ENCODE measurements around the gene ARID4B. TPM values are rescaled to one million over a fixed set of nuclear protein-coding genes. Genes with fewer than 3 reads are reported as not detected.

The ARID4B gene
- total and polyA plus RNA-seq, 2 of the 13 experiments (the other 11 are each of a cell fraction or from before 2014, with no cell fraction given) = 9.7 to 24.6 TPM

DNA sequence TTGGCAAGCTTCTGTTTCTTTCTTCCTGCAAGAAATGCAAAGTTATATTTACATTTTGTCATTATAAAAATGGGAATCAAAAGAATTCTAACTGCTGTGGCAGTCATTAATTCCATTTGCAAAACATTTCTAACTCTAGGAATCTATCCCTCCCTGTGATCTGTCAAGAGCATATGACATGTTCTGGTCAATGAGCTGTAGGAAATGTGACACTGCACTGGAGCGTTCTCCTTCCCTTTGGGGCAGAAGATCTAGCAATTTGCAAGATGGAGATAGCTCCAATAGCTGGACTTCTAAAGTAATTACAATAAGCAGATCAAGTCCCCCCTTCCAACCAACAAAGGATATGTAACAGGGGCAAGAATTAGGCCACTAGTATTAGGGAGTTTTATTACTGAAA lies 205.6 kb downstream of the ARID4B start (continued):
- TF ChIP-seq SNRNP70 (IDR thresholded peaks at IDR 0.05; ENCODE audit: low read depth, low read length) = no peak
- no peak for TF ChIP-seq THAP11 (CRISPR knock-in tag; IDR thresholded peaks at IDR 0.05)
- TF ChIP-seq, protein P1, sequence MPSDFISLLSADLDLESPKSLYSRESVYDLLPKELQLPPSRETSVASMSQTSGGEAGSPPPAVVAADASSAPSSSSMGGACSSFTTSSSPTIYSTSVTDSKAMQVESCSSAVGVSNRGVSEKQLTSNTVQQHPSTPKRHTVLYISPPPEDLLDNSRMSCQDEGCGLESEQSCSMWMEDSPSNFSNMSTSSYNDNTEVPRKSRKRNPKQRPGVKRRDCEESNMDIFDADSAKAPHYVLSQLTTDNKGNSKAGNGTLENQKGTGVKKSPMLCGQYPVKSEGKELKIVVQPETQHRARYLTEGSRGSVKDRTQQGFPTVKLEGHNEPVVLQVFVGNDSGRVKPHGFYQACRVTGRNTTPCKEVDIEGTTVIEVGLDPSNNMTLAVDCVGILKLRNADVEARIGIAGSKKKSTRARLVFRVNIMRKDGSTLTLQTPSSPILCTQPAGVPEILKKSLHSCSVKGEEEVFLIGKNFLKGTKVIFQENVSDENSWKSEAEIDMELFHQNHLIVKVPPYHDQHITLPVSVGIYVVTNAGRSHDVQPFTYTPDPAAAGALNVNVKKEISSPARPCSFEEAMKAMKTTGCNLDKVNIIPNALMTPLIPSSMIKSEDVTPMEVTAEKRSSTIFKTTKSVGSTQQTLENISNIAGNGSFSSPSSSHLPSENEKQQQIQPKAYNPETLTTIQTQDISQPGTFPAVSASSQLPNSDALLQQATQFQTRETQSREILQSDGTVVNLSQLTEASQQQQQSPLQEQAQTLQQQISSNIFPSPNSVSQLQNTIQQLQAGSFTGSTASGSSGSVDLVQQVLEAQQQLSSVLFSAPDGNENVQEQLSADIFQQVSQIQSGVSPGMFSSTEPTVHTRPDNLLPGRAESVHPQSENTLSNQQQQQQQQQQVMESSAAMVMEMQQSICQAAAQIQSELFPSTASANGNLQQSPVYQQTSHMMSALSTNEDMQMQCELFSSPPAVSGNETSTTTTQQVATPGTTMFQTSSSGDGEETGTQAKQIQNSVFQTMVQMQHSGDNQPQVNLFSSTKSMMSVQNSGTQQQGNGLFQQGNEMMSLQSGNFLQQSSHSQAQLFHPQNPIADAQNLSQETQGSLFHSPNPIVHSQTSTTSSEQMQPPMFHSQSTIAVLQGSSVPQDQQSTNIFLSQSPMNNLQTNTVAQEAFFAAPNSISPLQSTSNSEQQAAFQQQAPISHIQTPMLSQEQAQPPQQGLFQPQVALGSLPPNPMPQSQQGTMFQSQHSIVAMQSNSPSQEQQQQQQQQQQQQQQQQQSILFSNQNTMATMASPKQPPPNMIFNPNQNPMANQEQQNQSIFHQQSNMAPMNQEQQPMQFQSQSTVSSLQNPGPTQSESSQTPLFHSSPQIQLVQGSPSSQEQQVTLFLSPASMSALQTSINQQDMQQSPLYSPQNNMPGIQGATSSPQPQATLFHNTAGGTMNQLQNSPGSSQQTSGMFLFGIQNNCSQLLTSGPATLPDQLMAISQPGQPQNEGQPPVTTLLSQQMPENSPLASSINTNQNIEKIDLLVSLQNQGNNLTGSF (CRISPR knock-in tag; IDR thresholded peaks at IDR 0.05) = no peak
- TF ChIP-seq ZSCAN12 (CRISPR knock-in tag; IDR thresholded peaks at IDR 0.05) = no peak

Small RNA genes within 50 kb of the gene (microRNA-seq; reads per million reads assigned to microRNA genes)
- 1.5 reads per million for gene MIR4753

Small RNA genes within 50 kb of the gene (small RNA-seq; reads per million reads assigned to genes)
- gene AL391994.1 (ENCODE audit: insufficient read depth in 2 of 3, insufficient read length in 3 of 3, low read depth in 2 of 3, low replicate concordance in 1 of 3) (0 reads per million in 3 experiments), gene MIR4753 (ENCODE audit: insufficient read depth in 2 of 3, insufficient read length in 3 of 3, low read depth in 2 of 3, low replicate concordance in 1 of 3) (0.20 to 4.2 (median 0.97) reads per million in 3 experiments), gene SNORA14B (ENCODE audit: insufficient read depth in 2 of 3, insufficient read length in 3 of 3, low read depth in 2 of 3, low replicate concordance in 1 of 3) (3.7 to 123 (median 8.1) reads per million in 3 experiments)

Other genes with a start within 250 kb of the ARID4B start
- 138 and 153 TPM in 2 replicates for gene TOMM20, start 199.3 kb downstream of the ARID4B start, total RNA-seq (2016; rRNA removed; fragmentation: Illumina TruSeq; extraction: Trizol)
- 298 and 376 TPM in 2 replicates for gene TOMM20, start 199.3 kb downstream of the ARID4B start, polyA plus RNA-seq (2011; rRNA removed)
- gene RBM34, start 166.9 kb downstream of the ARID4B start, total RNA-seq (2016; rRNA removed; fragmentation: Illumina TruSeq; extraction: Trizol) = 73.0 and 105 TPM in 2 replicates
- gene RBM34, start 166.9 kb downstream of the ARID4B start, polyA plus RNA-seq (2011; rRNA removed) = 29.5 and 34.7 TPM in 2 replicates
- gene GGPS1, start 391 bp upstream of the ARID4B start, total RNA-seq (2016; rRNA removed; fragmentation: Illumina TruSeq; extraction: Trizol) = 42.6 and 59.1 TPM in 2 replicates
- 25.8 and 28.8 TPM in 2 replicates for gene GGPS1, start 391 bp upstream of the ARID4B start, polyA plus RNA-seq (2011; rRNA removed)
- 25.6 and 33.0 TPM in 2 replicates for gene TBCE, start 39.2 kb upstream of the ARID4B start, total RNA-seq (2016; rRNA removed; fragmentation: Illumina TruSeq; extraction: Trizol)
- gene TBCE, start 39.2 kb upstream of the ARID4B start, polyA plus RNA-seq (2011; rRNA removed) = 24.4 and 31.1 TPM in 2 replicates
- 22.3 and 28.9 TPM in 2 replicates for gene B3GALNT2, start 176.3 kb upstream of the ARID4B start, total RNA-seq (2016; rRNA removed; fragmentation: Illumina TruSeq; extraction: Trizol)
- gene B3GALNT2, start 176.3 kb upstream of the ARID4B start, polyA plus RNA-seq (2011; rRNA removed) = 14.6 and 16.5 TPM in 2 replicates

Measured in HepG2 (cell line).